ENCODE results near the gene RABGAP1. TPM values are rescaled to one million over a fixed set of nuclear protein-coding genes. Genes with fewer than 3 reads are reported as not detected.

RABGAP1 gene
- total and polyA plus RNA-seq, 5 donors, result 15.2 to 56.7 (median 50.9) TPM

DNA sequence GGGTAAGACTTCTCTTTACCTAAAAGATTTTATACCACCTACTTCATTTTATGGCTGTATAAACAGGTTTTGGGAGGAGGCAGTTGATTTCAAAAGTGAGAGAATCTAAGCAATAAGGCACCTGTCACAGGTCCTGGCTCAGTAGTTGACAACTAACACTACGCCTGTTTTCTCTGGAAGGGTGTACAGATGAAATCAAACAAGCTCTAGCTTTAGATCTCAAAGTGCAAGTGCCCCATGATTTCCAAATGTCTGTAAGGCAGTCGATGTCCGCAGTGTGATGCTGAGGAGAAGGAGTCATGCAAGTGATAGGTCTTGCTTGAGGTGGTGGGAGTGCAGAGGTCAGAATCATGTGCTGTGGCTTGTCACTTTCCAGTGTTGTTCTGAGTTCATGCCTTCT lies 158.7 kb downstream of the RABGAP1 start:
- no peaks in the 10 kb centered on the region for H3K4me1 ChIP-seq (ENCODE audit: control insufficient read depth, insufficient read depth, low read length)
- H3K4me3 ChIP-seq (ENCODE audit: low read length), result no peak overlapping the region
- intact Hi-C loops (cut with DNase I), result no loop called here
- no peak for DNase-seq
- no peak overlapping the region for H3K27ac ChIP-seq (ENCODE audit: low read length)
- H3K27me3 ChIP-seq (ENCODE audit: control insufficient read depth, insufficient read depth), result no peaks in the 10 kb centered on the region
- no peaks in the 10 kb centered on the region for H3K9me3 ChIP-seq (ENCODE audit: control insufficient read depth, low read length)
- 94% methylated on average over 3 of the region's 3 CpGs for WGBS
- no peak for ATAC-seq

DNA sequence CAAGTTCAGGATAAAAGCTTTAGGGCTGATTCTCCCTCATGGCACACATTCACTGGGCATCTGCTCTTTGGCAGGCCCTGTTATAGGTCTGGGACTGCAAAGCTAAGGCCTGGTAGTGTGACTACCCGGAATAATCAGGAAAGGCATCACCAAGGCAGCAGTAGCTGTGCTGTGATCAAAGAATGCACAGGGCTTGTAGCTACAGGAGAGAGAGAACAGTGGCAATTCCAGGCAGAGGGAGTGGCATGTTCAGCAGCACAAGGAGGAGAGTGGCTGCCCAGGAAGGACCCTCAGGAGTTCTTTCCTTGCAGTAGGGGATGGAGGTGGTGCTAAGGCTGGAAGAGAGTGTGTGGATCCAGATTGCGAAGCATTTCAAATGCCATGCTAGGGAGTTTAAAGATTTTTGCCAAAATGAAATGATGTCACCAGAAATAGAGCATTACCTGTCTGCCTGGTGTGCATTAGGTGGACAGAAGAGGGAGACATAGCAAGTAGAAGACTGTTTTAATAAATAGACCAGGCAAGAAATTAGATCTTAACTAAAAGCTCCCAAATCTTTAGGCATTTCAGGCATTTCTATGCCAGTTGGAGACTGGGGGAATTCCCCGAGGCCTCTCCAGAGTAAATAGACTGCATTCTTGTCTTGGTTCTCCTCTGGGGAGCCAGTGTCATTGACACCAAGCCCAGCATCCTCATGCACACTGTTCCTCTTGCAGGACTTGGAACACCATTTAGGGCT lies 161.7 kb downstream of the RABGAP1 start:
- ATAC-seq, result no peak
- intact Hi-C loops (cut with DNase I), result no loop called here
- H3K27me3 ChIP-seq (ENCODE audit: control insufficient read depth, insufficient read depth), result no peaks in the 10 kb centered on the region
- 83% methylated on average over 3 of the region's 3 CpGs for WGBS
- H3K27ac ChIP-seq (ENCODE audit: low read length), result no peak overlapping the region
- DNase-seq, result no peak
- H3K4me3 ChIP-seq (ENCODE audit: low read length), result no peak overlapping the region
- H3K4me1 ChIP-seq (ENCODE audit: control insufficient read depth, insufficient read depth, low read length), result no peaks in the 10 kb centered on the region
- H3K9me3 ChIP-seq (ENCODE audit: control insufficient read depth, low read length), result no peaks in the 10 kb centered on the region

DNA sequence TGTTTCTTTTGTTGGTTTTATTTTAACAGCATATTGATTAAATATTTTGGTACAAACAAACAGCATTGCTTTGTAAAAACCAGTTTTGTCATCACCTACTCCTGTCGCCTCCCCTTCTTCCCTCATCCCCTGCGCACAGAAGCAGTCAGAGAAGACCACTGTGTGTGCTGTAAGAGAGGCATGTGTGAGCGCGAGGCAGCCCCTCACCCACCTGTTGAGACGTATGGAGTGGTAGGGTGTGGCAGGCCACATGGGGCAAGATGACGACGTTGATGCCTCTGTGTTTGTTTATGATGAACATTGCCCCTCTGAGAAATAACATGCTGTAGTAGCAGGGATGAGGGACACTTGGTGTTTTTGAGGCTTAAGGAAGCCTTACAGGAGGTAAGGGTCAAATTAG lies 164.0 kb downstream of the RABGAP1 start:
- DNase-seq, result no peak
- intact Hi-C loops (cut with DNase I), result loop anchor here in 1 of 4 donors (5.0 kb wide), 1 partner anchor 242 kb away; no protein-coding TSS in a partner anchor

DNA sequence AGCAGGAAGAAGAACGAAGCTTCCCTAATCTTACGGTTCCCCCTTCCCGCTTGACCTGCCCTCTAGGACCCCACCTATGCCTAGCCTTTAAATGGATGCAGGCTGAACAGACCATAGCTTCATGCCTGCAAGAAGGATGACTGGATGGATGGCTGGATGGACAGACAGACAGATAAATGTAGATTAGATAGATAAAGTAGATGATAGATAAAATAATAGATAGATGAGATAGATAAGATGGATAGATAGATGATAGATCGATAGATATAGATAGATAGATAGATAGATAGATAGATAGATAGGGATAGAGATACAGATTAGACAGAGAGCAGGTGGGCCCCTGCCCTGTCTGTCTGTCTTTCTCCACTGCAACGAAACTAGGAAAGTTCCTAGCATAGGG lies 164.7 kb downstream of the RABGAP1 start:
- Histone ChIP-seq H3K27ac (ENCODE audit: low read length) (no peak overlapping the region), H3K27me3 (ENCODE audit: control insufficient read depth, insufficient read depth) (no peaks in the 10 kb centered on the region), H3K4me3 (ENCODE audit: low read length) (no peak overlapping the region), H3K9me3 (ENCODE audit: control insufficient read depth, low read length) (no peaks in the 10 kb centered on the region), H3K4me1 (ENCODE audit: control insufficient read depth, insufficient read depth, low read length) (no peaks in the 10 kb centered on the region)
- ATAC-seq (no peak), DNase-seq (no peak)
- intact Hi-C loops (cut with DNase I), result loop anchor here in 1 of 4 donors (5.0 kb wide), 1 partner anchor 242 kb away; no protein-coding TSS in a partner anchor
- WGBS, result 78% methylated on average over 5 of the region's 5 CpGs

More for the DNA sequence above, 164.0 kb downstream of the RABGAP1 start:
- Histone ChIP-seq H3K27ac (ENCODE audit: low read length) (no peak overlapping the region), H3K4me3 (ENCODE audit: low read length) (no peak overlapping the region), H3K4me1 (ENCODE audit: control insufficient read depth, insufficient read depth, low read length) (no peaks in the 10 kb centered on the region), H3K9me3 (ENCODE audit: control insufficient read depth, low read length) (no peaks in the 10 kb centered on the region), H3K27me3 (ENCODE audit: control insufficient read depth, insufficient read depth) (no peaks in the 10 kb centered on the region)
- ATAC-seq, result no peak
- WGBS, result 83% methylated on average over 7 of the region's 7 CpGs

DNA sequence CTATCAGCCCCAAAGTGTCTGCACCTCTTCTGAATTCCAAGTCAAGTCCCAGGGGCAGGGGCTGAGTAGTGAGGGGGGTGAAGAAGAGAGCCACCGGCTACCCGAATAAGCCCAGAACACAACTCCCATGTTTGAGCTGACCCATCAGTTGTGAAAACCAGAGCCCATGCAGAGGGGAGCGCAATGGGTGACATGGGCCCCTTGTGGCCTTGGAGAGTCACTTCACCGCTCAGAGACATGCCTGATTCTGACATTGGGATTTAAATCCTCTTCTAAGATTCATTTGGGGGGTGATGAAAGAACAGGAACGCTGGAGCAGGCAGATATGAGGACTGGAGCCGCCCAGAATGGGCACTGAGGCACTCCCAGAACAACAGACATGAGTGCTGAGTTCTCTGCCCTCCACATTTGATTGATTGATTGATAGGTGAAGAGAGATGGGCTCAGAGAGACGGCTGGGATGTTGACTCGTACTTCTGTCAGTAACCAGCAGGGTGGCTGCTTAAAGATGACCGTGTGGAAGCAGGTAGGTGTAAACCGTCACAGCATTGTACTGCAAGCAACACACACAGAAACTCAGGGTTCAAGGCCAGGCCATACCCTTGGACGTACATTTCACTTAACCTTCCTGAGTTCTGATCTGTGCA lies 166.9 kb downstream of the RABGAP1 start:
- intact Hi-C loops (cut with DNase I), result loop anchor here in 1 of 4 donors (5.0 kb wide), 1 partner anchor 240 kb away; no protein-coding TSS in a partner anchor

DNA sequence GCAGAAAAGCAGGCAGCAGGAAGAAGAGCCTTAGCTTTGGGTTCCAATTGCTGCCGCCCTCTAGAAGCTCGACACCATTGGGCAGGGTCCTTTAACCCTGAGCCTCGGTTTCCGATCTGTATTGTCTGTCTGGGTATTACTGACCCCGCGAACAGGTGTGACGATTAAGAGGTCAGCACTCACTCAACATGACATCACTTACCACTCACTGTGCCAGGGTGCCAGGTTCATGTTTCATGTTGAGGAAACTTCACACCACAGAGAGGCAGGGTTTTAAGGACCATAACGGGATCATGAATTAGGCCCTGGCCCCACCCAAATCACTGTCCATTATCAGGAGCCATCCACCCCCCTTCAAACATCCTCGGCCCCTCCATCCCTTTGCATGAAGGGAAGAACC lies 168.2 kb downstream of the RABGAP1 start:
- Histone ChIP-seq H3K27me3 (ENCODE audit: control insufficient read depth, insufficient read depth) (no peaks in the 10 kb centered on the region), H3K4me1 (ENCODE audit: control insufficient read depth, insufficient read depth, low read length) (peaks cover 6% of the 10 kb centered on the region), H3K27ac (ENCODE audit: low read length) (no peak overlapping the region), H3K4me3 (ENCODE audit: low read length) (no peak overlapping the region), H3K9me3 (ENCODE audit: control insufficient read depth, low read length) (no peaks in the 10 kb centered on the region)
- WGBS, result 86% methylated on average over 9 of the region's 9 CpGs
- DNase-seq, result no peak
- ATAC-seq, result no peak
- intact Hi-C loops (cut with DNase I), result loop anchor here in 1 of 4 donors (5.0 kb wide), 1 partner anchor 238 kb away; no protein-coding TSS in a partner anchor

More for the DNA sequence above, 166.9 kb downstream of the RABGAP1 start:
- H3K4me3 ChIP-seq (ENCODE audit: low read length), result no peak overlapping the region
- H3K9me3 ChIP-seq (ENCODE audit: control insufficient read depth, low read length), result no peaks in the 10 kb centered on the region
- no peaks in the 10 kb centered on the region for H3K27me3 ChIP-seq (ENCODE audit: control insufficient read depth, insufficient read depth)
- H3K27ac ChIP-seq (ENCODE audit: low read length), result no peak overlapping the region
- 76% methylated on average over 11 of the region's 11 CpGs for WGBS
- peaks cover 6% of the 10 kb centered on the region for H3K4me1 ChIP-seq (ENCODE audit: control insufficient read depth, insufficient read depth, low read length)
- no peak for ATAC-seq
- no peak for DNase-seq

DNA sequence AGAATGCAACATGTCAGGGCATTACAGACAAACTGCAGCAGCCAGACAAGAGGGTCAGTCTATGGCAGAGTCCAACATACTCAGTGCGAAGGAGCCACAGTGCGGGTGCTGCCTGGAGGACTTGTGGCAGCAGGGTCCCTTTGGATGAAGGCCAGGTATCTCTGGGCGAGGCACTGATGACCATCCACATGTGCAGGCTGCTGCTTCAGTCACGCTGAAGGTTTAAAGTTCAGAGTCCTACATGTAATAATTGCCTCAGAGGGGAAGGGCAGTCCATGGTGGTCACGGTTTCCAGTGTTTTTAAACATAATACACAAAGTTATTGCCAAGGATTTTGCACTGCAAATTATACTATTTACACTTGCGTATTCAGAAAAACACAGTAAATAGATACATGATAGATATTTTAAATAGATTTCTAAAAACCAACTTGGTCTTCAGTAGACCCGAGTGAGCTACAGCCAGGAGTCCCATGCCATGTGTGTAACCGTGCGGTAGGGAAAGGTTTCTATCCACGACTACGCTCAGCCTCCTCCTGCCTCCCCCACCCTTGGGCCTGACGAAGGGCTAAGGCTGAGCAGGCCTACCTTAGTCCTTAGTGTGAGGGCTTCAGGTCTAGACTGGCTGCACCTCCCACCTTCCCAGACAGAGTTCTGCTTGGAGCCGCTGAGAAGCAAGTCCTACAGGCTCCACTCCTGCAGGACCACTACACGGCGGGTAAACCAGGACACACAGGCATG lies 168.9 kb downstream of the RABGAP1 start:
- H3K4me1 ChIP-seq (ENCODE audit: control insufficient read depth, insufficient read depth, low read length), result peaks cover 6% of the 10 kb centered on the region
- ATAC-seq, result no peak
- no peak overlapping the region for H3K27ac ChIP-seq (ENCODE audit: low read length)
- H3K4me3 ChIP-seq (ENCODE audit: low read length), result no peak overlapping the region
- intact Hi-C loops (cut with DNase I), result loop anchor here in 1 of 4 donors (5.0 kb wide), 1 partner anchor 238 kb away; no protein-coding TSS in a partner anchor
- no peak for DNase-seq
- no peaks in the 10 kb centered on the region for H3K27me3 ChIP-seq (ENCODE audit: control insufficient read depth, insufficient read depth)
- H3K9me3 ChIP-seq (ENCODE audit: control insufficient read depth, low read length), result no peaks in the 10 kb centered on the region
- 88% methylated on average over 15 of the region's 15 CpGs for WGBS

DNA sequence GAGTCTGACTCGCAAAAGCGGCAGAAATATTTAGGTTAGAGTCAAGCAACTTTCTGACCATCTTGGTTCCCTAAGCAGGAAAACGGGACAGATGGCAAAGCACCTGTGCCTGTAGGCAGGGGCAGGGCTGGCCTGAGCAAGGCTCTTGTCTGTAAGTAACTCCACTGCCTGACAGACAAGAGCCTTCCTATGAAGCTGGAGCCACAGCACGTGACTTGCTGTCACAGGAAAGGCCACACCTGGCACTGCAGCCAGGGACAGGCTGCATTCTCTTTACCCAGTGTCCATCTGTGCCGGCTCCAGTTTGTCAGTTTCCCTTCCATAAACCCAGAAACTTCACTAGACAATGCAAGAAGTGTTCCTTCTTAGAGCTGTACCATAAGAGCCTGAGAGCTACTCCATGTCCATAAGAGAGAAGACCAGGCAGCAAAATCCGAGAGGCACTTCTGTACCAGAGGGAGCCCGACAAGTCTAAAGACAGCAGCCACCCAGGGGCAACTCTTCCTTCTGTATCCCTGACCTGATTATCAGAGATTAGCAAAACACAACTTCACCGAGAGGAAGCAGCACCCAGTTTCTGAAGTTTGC lies 170.7 kb downstream of the RABGAP1 start:
- peak; percentile 17 to 36 for ATAC-seq
- Histone ChIP-seq H3K4me1 (ENCODE audit: control insufficient read depth, insufficient read depth, low read length) (peaks cover 6% of the 10 kb centered on the region), H3K4me3 (ENCODE audit: low read length) (no peak overlapping the region), H3K27me3 (ENCODE audit: control insufficient read depth, insufficient read depth) (no peaks in the 10 kb centered on the region), H3K27ac (ENCODE audit: low read length) (no peak overlapping the region), H3K9me3 (ENCODE audit: control insufficient read depth, low read length) (no peaks in the 10 kb centered on the region)
- 49% methylated on average over 8 of the region's 8 CpGs for WGBS
- DNase-seq, result peak in 1 of 3 donors; percentile 64
- intact Hi-C loops (cut with DNase I), result no loop called here

DNA sequence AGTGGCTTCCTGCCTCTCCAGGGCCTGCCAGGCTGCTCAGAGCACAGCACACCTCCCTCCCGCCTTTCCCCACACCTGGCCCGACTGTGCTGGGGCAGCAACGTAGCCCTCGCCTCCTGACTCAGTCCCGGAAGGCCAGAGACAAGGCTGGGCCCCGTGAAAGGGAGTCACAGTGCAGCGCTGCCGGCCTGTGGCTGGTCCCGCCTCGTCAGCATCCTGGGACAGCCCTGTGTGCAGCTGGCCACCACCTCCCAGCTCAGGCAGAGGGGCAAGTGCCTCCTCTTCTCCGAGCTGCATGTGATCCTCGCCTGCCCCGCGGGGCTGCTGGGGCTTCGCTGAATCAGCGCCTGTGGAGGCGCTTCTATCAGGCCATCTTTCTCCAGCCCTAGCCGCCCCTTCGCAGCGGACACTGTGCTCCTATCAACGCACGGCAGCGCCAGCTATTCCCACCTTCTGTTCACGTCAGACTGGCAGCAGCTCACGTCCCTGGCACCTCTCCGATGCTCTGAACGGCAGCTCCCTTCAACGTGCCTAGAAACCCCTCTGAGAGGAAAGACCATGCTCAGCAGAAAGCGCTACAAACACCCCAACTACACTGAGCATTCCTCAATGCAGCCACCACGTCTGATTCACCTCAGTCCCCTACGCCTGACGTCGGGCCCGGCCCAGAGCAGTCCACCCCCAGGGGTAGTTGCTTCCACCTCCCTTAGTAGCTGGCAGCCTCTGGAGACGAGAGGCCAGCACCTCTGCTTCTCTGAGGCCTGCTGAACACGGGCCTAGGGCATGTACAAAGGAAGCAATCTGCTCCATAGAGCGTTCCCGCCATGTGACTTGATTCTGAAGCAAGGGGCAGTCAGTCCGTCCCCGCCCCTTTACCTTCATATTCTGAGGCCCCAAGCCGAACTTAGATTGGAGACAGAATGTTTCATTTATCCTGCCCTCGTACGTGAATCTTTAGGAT lies 171.5 kb downstream of the RABGAP1 start:
- WGBS, result 53% methylated on average over 43 of the region's 43 CpGs
- ATAC-seq (peak; percentile 68 to 70), DNase-seq (peak in 2 of 3 donors; percentile 64 to 69)
- no peak overlapping the region for H3K27ac ChIP-seq (ENCODE audit: low read length)
- H3K4me3 ChIP-seq (ENCODE audit: low read length), result no peak overlapping the region
- peaks cover 6% of the 10 kb centered on the region for H3K4me1 ChIP-seq (ENCODE audit: control insufficient read depth, insufficient read depth, low read length)
- no peaks in the 10 kb centered on the region for H3K9me3 ChIP-seq (ENCODE audit: control insufficient read depth, low read length)
- intact Hi-C loops (cut with DNase I), result no loop called here
- no peaks in the 10 kb centered on the region for H3K27me3 ChIP-seq (ENCODE audit: control insufficient read depth, insufficient read depth)

DNA sequence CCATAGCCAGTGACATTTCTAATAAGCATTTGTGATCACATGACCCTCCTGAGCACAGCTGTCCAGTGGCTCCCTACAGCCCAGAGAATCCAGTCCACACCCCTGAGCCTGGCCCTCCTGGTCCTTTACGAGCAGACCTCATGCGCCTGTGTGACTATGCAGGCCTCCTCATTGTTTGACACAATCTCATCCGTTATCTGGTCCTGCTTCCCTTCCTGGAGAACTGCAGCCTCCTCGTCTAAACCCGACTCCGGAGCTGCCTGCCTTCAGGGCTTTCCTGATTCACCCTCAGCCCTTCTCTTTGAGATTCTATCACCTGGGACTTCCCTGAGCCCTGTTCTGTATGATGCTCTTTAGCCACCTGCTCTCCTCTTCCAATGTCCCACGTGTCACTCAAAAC lies 172.4 kb downstream of the RABGAP1 start:
- 62% methylated on average over 7 of the region's 7 CpGs for WGBS
- intact Hi-C loops (cut with DNase I), result no loop called here
- no peaks in the 10 kb centered on the region for H3K27me3 ChIP-seq (ENCODE audit: control insufficient read depth, insufficient read depth)
- H3K9me3 ChIP-seq (ENCODE audit: control insufficient read depth, low read length), result no peaks in the 10 kb centered on the region
- no peak overlapping the region for H3K27ac ChIP-seq (ENCODE audit: low read length)
- no peak overlapping the region for H3K4me3 ChIP-seq (ENCODE audit: low read length)
- ATAC-seq, result no peak
- DNase-seq, result no peak
- peaks cover 10% of the 10 kb centered on the region for H3K4me1 ChIP-seq (ENCODE audit: control insufficient read depth, insufficient read depth, low read length)
